IPS DF 6.9 (cell line): ENCODE data around the gene GNAO1.

Experiments
- DNase-seq: peaks from one replicate; pipeline ENCODE4 v3.0.0-alpha.2; 2013; ENCODE audit warnings: low read depth, low spot score
- H3K27ac ChIP-seq: one replicate; pipeline ENCODE4 v1.5.1; 2013; ENCODE audit warnings: low read length, control low read depth
- H3K27me3 ChIP-seq: 2 replicates; pipeline ENCODE4 v1.6.1; 2013; ENCODE audit warnings: mild to moderate bottlenecking, low read length; ENCODE audit not compliant: control insufficient read depth, insufficient read depth
- H3K36me3 ChIP-seq: 2 replicates; pipeline ENCODE4 v1.6.1; 2013; ENCODE audit warnings: low read length; ENCODE audit not compliant: control insufficient read depth, insufficient read depth
- H3K4me1 ChIP-seq: 2 replicates; pipeline ENCODE4 v1.6.1; 2013; ENCODE audit warnings: low read length; ENCODE audit not compliant: control insufficient read depth, insufficient read depth
- H3K4me3 ChIP-seq: 2 replicates; pipeline ENCODE4 v1.5.1; 2013; ENCODE audit warnings: mild to moderate bottlenecking, low read length
- H3K9me3 ChIP-seq: 2 replicates; pipeline ENCODE4 v1.6.1; 2013; ENCODE audit warnings: low read length, inconsistent platforms; ENCODE audit not compliant: control insufficient read depth, insufficient read depth
- WGBS: extraction: QIAGEN DNeasy Blood & Tissue Kit; methylation state at CpG from one replicate; pipeline ENCODE4 v1.1.7; 2013; ENCODE audit warnings: mixed read lengths, missing lambda C conversion rate; ENCODE audit not compliant: insufficient read length, insufficient coverage; 5-methylcytosine and 5-hydroxymethylcytosine counted together

GNAO1 gene

DNA sequence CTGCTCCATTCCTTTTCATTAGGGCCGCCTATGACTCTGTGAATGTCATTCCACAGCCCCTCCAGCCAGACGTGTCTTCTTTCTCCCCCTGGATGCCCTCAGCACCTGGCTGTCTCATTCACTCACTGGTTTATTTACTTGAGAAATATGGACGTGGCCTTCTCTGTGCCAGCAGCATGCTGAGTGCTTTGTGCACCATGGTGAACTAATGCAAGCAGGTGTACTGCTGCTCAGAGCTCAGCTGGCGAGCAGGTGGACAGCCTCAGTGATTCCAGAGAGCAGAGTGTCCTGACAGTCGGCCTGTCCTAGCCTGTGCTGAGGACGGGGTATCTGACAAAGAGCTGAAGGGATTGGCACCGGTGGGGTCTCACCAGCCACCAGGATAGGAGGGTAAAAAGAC is 96.7 kb downstream of the GNAO1 start:
- no peak for DNase-seq
- WGBS = no CpG with 5 or more reads among the region's 7 CpGs

DNA sequence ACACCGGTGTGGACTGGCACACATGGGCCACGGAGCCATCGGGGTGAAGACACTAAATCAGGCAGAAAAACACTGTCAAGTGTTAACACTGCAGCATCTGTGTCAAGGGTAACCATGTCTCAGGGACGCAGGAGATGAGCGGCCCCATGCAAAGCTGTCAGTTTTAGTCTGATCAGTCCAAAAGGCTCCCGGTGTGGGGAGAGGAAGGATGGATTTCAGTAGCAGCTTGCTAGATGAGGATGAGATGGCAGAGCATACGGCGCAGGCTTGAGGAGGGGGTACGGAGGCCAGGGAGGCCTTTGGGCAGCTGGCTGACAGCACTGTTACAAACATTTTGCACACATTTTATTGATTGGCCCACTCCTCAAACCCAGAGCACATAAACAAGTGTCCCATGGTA is 98.1 kb downstream of the GNAO1 start:
- WGBS = no CpG with 5 or more reads among the region's 9 CpGs

More for the DNA sequence above, 96.7 kb downstream of the GNAO1 start:
- Histone ChIP-seq H3K9me3 (no peaks in the 10 kb centered on the region), H3K27ac (no peak overlapping the region), H3K4me1 (peaks cover 9% of the 10 kb centered on the region), H3K36me3 (no peaks in the 10 kb centered on the region; the same call in 1 of the 2 replicates), H3K27me3 (no peaks in the 10 kb centered on the region), H3K4me3 (no peak overlapping the region)

DNA sequence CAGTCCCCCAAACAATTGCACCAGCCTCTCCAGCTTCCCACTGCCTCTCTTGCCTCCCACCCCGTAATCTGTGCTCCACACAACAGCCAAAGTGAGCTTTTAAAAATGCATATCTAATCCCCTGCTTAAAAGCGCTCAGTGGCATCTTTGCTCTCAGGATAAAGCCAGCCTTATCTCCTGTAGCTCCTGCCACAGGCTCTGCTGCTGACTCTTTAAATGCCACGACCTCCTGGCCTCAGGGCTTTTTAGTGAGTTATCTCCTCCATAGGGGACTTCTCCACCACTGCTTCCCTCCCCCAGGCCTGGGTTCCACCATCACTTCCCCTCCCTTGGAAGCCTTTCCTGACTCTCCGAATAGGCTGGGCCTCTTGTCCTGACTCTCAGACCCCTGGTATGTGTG is 98.6 kb downstream of the GNAO1 start:
- peaks cover 5% of the 10 kb centered on the region for H3K4me1 ChIP-seq
- H3K9me3 ChIP-seq = no peaks in the 10 kb centered on the region
- no peaks in the 10 kb centered on the region; the same call in 1 of the 2 replicates for H3K36me3 ChIP-seq
- no CpG with 5 or more reads among the region's 4 CpGs for WGBS
- DNase-seq = no peak
- H3K4me3 ChIP-seq = no peak overlapping the region
- no peaks in the 10 kb centered on the region for H3K27me3 ChIP-seq
- no peak overlapping the region for H3K27ac ChIP-seq

More for the DNA sequence above, 98.1 kb downstream of the GNAO1 start:
- Histone ChIP-seq H3K9me3 (no peaks in the 10 kb centered on the region), H3K4me1 (peaks cover 7% of the 10 kb centered on the region), H3K4me3 (no peak overlapping the region), H3K27me3 (no peaks in the 10 kb centered on the region), H3K36me3 (no peaks in the 10 kb centered on the region; the same call in 1 of the 2 replicates), H3K27ac (no peak overlapping the region)
- DNase-seq = no peak

DNA sequence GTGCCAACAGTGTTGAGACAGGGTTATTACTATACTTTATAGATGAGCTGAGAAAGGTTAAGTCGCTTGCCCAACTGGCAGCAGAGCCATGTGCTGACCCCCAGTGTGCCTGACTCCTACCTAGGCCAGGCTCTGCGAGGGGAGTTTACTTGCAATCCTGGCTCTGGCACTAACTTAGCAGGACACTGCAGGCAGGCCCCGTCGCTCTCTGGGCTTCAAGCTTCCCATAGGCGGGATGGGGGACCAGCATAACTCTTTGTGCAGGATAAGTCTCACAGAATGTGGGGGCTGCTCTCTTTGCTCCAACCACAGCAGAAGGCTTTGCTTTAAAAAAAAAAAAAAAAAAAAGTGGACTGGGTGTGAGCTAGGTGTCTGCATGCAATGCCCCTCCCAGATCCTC is 102.7 kb downstream of the GNAO1 start:
- DNase-seq = no peak
- Histone ChIP-seq H3K4me1 (peaks cover 2% of the 10 kb centered on the region; the same call in 1 of the 2 replicates), H3K27ac (no peak overlapping the region), H3K27me3 (peaks cover 2% of the 10 kb centered on the region; the same call in 1 of the 2 replicates), H3K36me3 (no peaks in the 10 kb centered on the region), H3K9me3 (no peaks in the 10 kb centered on the region), H3K4me3 (no peak overlapping the region)
- no CpG with 5 or more reads among the region's 5 CpGs for WGBS

DNA sequence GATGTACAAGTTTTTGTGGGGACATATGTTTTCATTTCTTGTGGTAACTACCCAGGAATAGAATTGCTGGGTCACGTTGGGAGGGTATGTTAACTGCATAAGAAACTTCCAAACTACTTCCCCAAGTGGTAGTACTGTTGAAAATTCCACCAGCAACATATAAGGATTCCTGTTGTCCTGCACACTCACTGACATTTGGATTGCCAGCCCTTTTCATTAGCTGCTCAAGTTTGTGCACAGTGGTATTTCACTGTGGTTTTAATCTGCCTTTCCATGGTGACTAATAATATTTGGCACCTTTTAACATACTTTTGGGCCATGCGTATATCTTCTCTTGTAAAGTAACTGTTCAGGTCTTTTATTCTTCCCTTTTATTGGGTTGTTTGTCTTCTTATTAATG is 103.3 kb downstream of the GNAO1 start:
- H3K27ac ChIP-seq = no peak overlapping the region
- no CpG with 5 or more reads among the region's 2 CpGs for WGBS
- H3K4me1 ChIP-seq = peaks cover 2% of the 10 kb centered on the region; the same call in 1 of the 2 replicates
- H3K27me3 ChIP-seq = peaks cover 2% of the 10 kb centered on the region; the same call in 1 of the 2 replicates
- H3K9me3 ChIP-seq = no peaks in the 10 kb centered on the region
- DNase-seq = no peak
- no peaks in the 10 kb centered on the region for H3K36me3 ChIP-seq
- no peak overlapping the region for H3K4me3 ChIP-seq

DNA sequence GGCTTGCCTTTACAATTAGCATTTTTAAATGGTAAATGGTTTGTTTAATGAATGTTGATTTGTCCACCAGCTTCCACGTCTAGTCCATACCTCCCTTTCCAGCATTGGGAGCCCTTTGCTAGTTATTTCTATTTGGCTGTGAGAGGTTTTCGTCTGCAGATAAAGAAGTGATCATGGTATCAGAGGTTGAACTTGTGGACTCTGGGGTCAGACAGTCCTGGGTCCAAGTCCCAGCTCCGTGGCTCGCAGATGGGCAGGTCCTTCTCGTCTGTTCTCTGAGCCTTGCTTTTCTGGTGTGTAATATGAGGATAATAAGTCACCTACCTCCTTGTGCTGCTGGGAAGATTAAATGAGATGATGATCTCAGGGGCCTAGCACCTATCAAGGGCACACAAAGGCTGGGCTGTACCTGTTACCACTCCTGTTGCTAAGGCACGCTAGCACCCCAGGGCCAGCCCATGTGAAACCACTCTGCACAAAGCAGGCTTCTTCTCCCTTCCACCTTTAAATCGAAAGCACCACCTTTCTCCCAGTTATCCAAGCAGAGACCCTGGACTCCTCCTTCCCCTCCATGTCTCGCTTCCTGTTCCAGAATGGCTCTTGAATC is 103.9 kb downstream of the GNAO1 start:
- Histone ChIP-seq H3K36me3 (no peaks in the 10 kb centered on the region), H3K4me1 (peaks cover 2% of the 10 kb centered on the region; the same call in 1 of the 2 replicates), H3K4me3 (no peak overlapping the region), H3K9me3 (no peaks in the 10 kb centered on the region), H3K27ac (no peak overlapping the region), H3K27me3 (peaks cover 2% of the 10 kb centered on the region; the same call in 1 of the 2 replicates)
- WGBS = no CpG with 5 or more reads among the region's 8 CpGs
- DNase-seq = no peak

DNA sequence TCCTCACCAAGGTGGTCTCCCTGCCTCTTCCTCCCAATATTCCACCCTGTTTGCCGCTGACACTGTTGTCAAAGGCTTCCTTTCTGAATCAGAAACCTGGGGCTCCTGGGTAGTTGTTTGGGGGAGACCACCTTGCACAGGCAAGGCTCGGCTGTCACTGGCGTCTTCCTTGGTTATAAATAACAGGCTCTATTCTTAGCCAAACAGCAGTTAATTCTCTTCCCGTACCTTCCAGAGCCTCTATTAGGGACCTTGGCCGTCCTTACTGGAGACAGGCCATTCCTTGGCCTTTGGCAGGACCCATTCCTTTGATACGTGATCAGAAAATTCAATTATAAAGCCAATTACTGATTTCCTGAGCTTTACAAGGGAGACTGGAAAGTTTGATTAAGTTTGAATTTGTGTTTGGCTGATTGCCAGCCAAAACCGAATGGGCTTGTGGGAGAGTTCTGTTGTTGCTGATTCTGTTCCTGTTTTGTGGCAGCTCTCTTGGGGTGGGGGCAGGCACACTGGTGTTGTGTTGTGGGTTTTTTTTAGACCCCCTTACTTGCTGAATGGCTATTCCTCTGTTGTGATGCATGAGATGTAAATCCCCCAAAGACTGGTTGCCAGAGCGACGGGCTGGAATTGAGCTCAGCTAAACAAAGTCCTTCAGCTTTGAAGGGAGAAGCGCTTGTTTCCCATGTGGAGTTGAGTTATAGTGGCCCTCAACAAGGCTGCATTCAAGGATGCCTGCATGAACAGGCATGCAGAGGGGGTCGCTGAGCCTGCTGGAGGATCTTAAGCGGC is 104.6 kb downstream of the GNAO1 start:
- peaks cover 2% of the 10 kb centered on the region; the same call in 1 of the 2 replicates for H3K27me3 ChIP-seq
- no peaks in the 10 kb centered on the region for H3K9me3 ChIP-seq
- no peak overlapping the region for H3K27ac ChIP-seq
- H3K4me1 ChIP-seq = peaks cover 2% of the 10 kb centered on the region; the same call in 1 of the 2 replicates
- WGBS = no CpG with 5 or more reads among the region's 12 CpGs
- no peak for DNase-seq
- no peaks in the 10 kb centered on the region for H3K36me3 ChIP-seq
- no peak overlapping the region for H3K4me3 ChIP-seq

DNA sequence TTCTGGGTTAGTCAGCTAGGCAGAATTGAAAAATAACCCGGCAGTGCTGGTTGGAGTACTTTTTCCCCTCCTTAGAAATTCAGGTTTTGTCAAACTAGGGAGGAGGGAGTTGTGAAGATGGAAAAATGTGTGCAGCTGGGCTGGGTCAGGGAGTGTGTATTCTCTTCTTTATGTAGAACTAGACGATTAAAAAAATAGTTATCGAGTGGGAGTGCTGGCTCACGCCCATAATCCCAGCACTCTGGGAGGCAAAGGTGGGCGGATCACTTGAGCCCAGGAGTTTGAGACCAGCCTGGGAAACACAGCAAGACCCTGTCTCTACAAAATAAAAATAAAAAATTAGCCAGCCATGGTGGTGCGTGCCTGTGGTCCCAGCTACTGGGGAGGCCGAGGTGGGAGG is 106.4 kb downstream of the GNAO1 start:
- no peaks in the 10 kb centered on the region for H3K9me3 ChIP-seq
- H3K36me3 ChIP-seq = no peaks in the 10 kb centered on the region
- peaks cover 2% of the 10 kb centered on the region; the same call in 1 of the 2 replicates for H3K4me1 ChIP-seq
- H3K4me3 ChIP-seq = no peak overlapping the region
- DNase-seq = no peak
- peaks cover 2% of the 10 kb centered on the region; the same call in 1 of the 2 replicates for H3K27me3 ChIP-seq
- H3K27ac ChIP-seq = no peak overlapping the region
- no CpG with 5 or more reads among the region's 7 CpGs for WGBS

DNA sequence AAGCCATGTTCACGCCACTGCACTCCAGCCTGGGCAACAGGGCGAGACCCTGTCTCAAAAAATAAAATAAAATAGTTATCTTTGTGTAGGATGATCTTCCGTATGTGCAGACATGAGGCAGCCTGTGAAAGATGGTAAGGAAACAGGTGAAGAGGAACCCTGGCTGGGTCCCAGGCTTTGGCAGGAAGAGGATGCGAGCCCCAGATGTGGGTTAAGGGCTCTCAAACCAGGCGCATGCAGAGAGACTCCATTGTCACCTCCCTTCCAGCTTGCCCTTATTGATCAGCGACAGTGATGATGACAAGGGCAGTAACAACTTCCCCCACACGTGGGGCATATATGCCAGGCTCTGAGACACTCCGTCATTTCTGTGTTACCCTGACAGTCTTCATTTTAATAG is 106.8 kb downstream of the GNAO1 start:
- Histone ChIP-seq H3K27me3 (peaks cover 2% of the 10 kb centered on the region; the same call in 1 of the 2 replicates), H3K4me1 (peaks cover 2% of the 10 kb centered on the region; the same call in 1 of the 2 replicates), H3K9me3 (no peaks in the 10 kb centered on the region), H3K36me3 (no peaks in the 10 kb centered on the region), H3K27ac (no peak overlapping the region), H3K4me3 (no peak overlapping the region)
- DNase-seq = no peak
- no CpG with 5 or more reads among the region's 8 CpGs for WGBS

DNA sequence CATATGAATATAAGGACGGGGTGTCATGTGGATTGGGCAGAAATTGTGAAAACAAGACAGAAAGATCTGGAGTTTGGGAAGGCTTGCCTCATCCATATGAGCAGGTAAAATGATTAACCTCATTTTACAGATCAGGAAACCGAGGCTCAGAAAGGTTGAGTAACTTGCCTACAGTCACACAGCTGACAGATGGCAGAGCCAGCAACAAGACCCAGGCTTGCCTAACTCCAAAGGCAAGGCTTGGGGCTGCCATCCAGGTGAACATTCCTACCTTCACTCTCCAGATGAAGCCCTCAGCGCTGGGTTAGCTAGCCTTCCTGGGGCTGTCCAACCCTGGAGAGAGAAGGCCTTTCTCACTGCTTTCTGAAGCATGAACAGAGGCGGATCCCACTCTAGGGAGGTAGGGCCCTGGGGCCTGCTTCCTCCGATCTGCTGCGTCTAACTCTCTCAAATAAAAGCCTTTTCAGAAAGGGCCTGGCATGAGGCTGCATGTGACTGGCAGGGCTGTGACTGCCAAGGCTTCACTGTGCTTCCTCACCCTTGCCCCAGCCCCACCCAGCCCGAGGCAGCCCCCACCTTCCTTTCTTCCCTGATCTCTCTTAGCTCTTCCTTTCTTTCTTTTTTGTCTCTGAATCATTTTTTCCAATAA is 107.8 kb downstream of the GNAO1 start:
- H3K27ac ChIP-seq = no peak overlapping the region
- WGBS = no CpG with 5 or more reads among the region's 7 CpGs
- no peaks in the 10 kb centered on the region for H3K9me3 ChIP-seq
- DNase-seq = no peak
- no peak overlapping the region for H3K4me3 ChIP-seq
- H3K36me3 ChIP-seq = no peaks in the 10 kb centered on the region
- peaks cover 2% of the 10 kb centered on the region; the same call in 1 of the 2 replicates for H3K4me1 ChIP-seq
- H3K27me3 ChIP-seq = peaks cover 2% of the 10 kb centered on the region; the same call in 1 of the 2 replicates
